Measurements from ENCODE around the gene ZNF507. TPM values are rescaled to one million over a fixed set of nuclear protein-coding genes. Genes with fewer than 3 reads are reported as not detected.

The ZNF507 gene
- total RNA-seq, 1 experiment from 2014 or later, result 26.5 TPM

GRCh38 chr19:32415669-32416068 lies 70.3 kb downstream of the ZNF507 start:
- no peaks in the 10 kb centered on the region for H4K20me1 ChIP-seq (ENCODE audit: insufficient read depth)
- H3K9me3 ChIP-seq (ENCODE audit: insufficient read depth, low read depth), result no peaks in the 10 kb centered on the region
- H3K79me2 ChIP-seq (ENCODE audit: low read depth), result no peaks in the 10 kb centered on the region
- peaks cover 12% of the 10 kb centered on the region; the same call in 1 of the 2 replicates for H3K36me3 ChIP-seq (ENCODE audit: low read depth)
- ChIA-PET POLR2A (ENCODE audit: unreplicated experiment) (no interaction called here), CTCF (no interaction called here)
- H3K27me3 ChIP-seq (ENCODE audit: insufficient read depth, low read depth), result no peaks in the 10 kb centered on the region
- no TSS peak for BruUV-seq (replicated peaks)
- no peak overlapping the region for H3K4me3 ChIP-seq
- H3K4me2 ChIP-seq, result no peak overlapping the region
- H2AFZ ChIP-seq, result no peak overlapping the region
- intact Hi-C loops (cut with micrococcal nuclease; ENCODE audit: unreplicated experiment), result no loop called here
- H3K27ac ChIP-seq, result no peak overlapping the region
- H3K4me1 ChIP-seq (replicated peaks; ENCODE audit: insufficient read depth), result no peaks in the 10 kb centered on the region
- H3K9me2 ChIP-seq (ENCODE audit: insufficient read depth), result no peaks in the 10 kb centered on the region
- TF ChIP-seq EZH2 (IDR thresholded peaks at IDR 0.05; ENCODE audit: low read depth) (no peak), CTCF (conservative IDR thresholded peaks at IDR 0.05) (no peak)
- DNase-seq, result no peak
- no peaks in the 10 kb centered on the region for H3F3A ChIP-seq (ENCODE audit: insufficient read depth, low read depth)

GRCh38 chr19:32416749-32417456 lies 71.5 kb downstream of the ZNF507 start:
- intact Hi-C loops (cut with micrococcal nuclease; ENCODE audit: unreplicated experiment), result no loop called here
- H3K27ac ChIP-seq, result no peak overlapping the region
- no peaks in the 10 kb centered on the region for H3K79me2 ChIP-seq (ENCODE audit: low read depth)
- ChIA-PET CTCF (no interaction called here), POLR2A (ENCODE audit: unreplicated experiment) (no interaction called here)
- no peaks in the 10 kb centered on the region for H3K9me3 ChIP-seq (ENCODE audit: insufficient read depth, low read depth)
- no peak overlapping the region for H3K4me3 ChIP-seq
- no peaks in the 10 kb centered on the region for H3K27me3 ChIP-seq (ENCODE audit: insufficient read depth, low read depth)
- peaks cover 6% of the 10 kb centered on the region; the same call in 1 of the 2 replicates for H3K36me3 ChIP-seq (ENCODE audit: low read depth)
- H3K9me2 ChIP-seq (ENCODE audit: insufficient read depth), result no peaks in the 10 kb centered on the region
- no peak overlapping the region for H2AFZ ChIP-seq
- no peak for TF ChIP-seq CTCF (conservative IDR thresholded peaks at IDR 0.05)
- no TSS peak for BruUV-seq (replicated peaks)
- no peaks in the 10 kb centered on the region for H3K4me1 ChIP-seq (replicated peaks; ENCODE audit: insufficient read depth)
- no peaks in the 10 kb centered on the region for H3F3A ChIP-seq (ENCODE audit: insufficient read depth, low read depth)
- H3K4me2 ChIP-seq, result no peak overlapping the region
- no peak for DNase-seq
- H4K20me1 ChIP-seq (ENCODE audit: insufficient read depth), result no peaks in the 10 kb centered on the region

- H2AFZ ChIP-seq, result no peak overlapping the region
- no peaks in the 10 kb centered on the region for H3K4me1 ChIP-seq (replicated peaks; ENCODE audit: insufficient read depth)
- BruUV-seq (replicated peaks), result no TSS peak
- no peaks in the 10 kb centered on the region for H3K9me2 ChIP-seq (ENCODE audit: insufficient read depth)
- POLR2A ChIA-PET (ENCODE audit: unreplicated experiment), result interaction anchor here (0.5 kb wide), 1 partner anchor 122 kb away, joined by 3 read pairs; no protein-coding TSS in a partner anchor
- H3K9me3 ChIP-seq (ENCODE audit: insufficient read depth, low read depth), result no peaks in the 10 kb centered on the region
- no peak overlapping the region for H3K4me2 ChIP-seq
- 0 out of 2 replicates have a peak, but pooled peaks cover 2% of the 10 kb centered on the region for H3K36me3 ChIP-seq (ENCODE audit: low read depth)
- no peak overlapping the region for H3K4me3 ChIP-seq
- H4K20me1 ChIP-seq (ENCODE audit: insufficient read depth), result no peaks in the 10 kb centered on the region
- H3K27me3 ChIP-seq (ENCODE audit: insufficient read depth, low read depth), result no peaks in the 10 kb centered on the region
- intact Hi-C loops (cut with micrococcal nuclease; ENCODE audit: unreplicated experiment), result no loop called here
- H3K27ac ChIP-seq, result no peak overlapping the region
- H3F3A ChIP-seq (ENCODE audit: insufficient read depth, low read depth), result no peaks in the 10 kb centered on the region
- CTCF ChIA-PET, result no interaction called here
- no peak for DNase-seq
- TF ChIP-seq CTCF (conservative IDR thresholded peaks at IDR 0.05) (no peak), EZH2 (IDR thresholded peaks at IDR 0.05; ENCODE audit: low read depth) (no peak)
- no peaks in the 10 kb centered on the region for H3K79me2 ChIP-seq (ENCODE audit: low read depth)
These were observed 72.7 kb downstream of the ZNF507 start for GRCh38 chr19:32418155-32418554.
